Testis (tissue), 2 donors: ENCODE measurements around the gene HOXC9.

Experiments used
- CTCF ChIP-seq, 3 experiments: fragments of 450-650 bp in 2 of 3; fragments of 200-600 bp in 1 of 3; sonication (generic) in 1 of 3; IDR thresholded peaks; one replicate each; pipeline ENCODE4 v1.5.1; 2016 to 2019; ENCODE audit warnings: antibody characterized with exemption in 3 of 3, mild to moderate bottlenecking in 2 of 3, moderate library complexity in 1 of 3
- POLR2A ChIP-seq: fragments of 450-650 bp; IDR thresholded peaks from one replicate; pipeline ENCODE4 v1.6.1; 2017; ENCODE audit warnings: antibody characterized with exemption, mild to moderate bottlenecking, moderate library complexity

GRCh38 chr12:53995002-53995377 lies 5.0 kb upstream of the HOXC9 start:
- TF ChIP-seq POLR2A: no peak
- no peak for TF ChIP-seq CTCF (IDR thresholded peaks at IDR 0.05)
